ENCODE measurements around the gene CYTH3. TPM values are rescaled to one million over a fixed set of nuclear protein-coding genes. Genes with fewer than 3 reads are reported as not detected.

CYTH3 gene
- total and polyA plus RNA-seq, 3 donors from 2014 or later: 49.3 to 82.2 (median 65.5) TPM

DNA sequence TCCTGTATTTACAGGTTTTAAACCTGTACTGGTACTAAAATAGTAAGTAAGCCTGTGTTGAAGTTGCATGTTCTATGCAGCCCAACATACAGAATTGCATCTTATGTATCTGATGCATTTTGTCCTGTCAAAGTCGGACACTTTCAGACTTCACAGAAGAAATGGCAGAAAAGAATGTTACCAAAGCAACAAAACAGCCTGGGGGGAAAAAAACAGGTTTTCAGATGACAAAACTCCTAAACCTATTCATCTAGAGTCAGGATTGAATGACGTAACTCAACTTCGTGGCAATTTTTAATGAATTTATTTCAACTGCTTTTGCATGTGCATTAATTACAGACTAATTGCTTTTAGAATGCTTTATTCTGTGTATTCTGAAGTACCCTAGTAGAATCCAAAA, 28.4 kb downstream of the CYTH3 start:
- Histone ChIP-seq H3K9me3 (no peaks in the 10 kb centered on the region), H3K36me3 (ENCODE audit: low read depth, missing control alignments) (no peaks in the 10 kb centered on the region), H3K4me3 (no peak overlapping the region), H3K27ac (peak overlapping the region in 1 of 2 donors; percentile 12), H3K4me1 (no peaks in the 10 kb centered on the region), H3K27me3 (no peaks in the 10 kb centered on the region)
- WGBS, 2 donors: 93 to 95% methylated on average over 3 of the region's 3 CpGs
- intact Hi-C loops (cut with DNase I; ENCODE audit: low total_unique reads): no loop called here
- no peak for DNase-seq
- TF ChIP-seq POLR2A (IDR thresholded peaks at IDR 0.05): no peak
- TF ChIP-seq, protein P1, sequence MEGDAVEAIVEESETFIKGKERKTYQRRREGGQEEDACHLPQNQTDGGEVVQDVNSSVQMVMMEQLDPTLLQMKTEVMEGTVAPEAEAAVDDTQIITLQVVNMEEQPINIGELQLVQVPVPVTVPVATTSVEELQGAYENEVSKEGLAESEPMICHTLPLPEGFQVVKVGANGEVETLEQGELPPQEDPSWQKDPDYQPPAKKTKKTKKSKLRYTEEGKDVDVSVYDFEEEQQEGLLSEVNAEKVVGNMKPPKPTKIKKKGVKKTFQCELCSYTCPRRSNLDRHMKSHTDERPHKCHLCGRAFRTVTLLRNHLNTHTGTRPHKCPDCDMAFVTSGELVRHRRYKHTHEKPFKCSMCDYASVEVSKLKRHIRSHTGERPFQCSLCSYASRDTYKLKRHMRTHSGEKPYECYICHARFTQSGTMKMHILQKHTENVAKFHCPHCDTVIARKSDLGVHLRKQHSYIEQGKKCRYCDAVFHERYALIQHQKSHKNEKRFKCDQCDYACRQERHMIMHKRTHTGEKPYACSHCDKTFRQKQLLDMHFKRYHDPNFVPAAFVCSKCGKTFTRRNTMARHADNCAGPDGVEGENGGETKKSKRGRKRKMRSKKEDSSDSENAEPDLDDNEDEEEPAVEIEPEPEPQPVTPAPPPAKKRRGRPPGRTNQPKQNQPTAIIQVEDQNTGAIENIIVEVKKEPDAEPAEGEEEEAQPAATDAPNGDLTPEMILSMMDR (IDR thresholded peaks at IDR 0.05): no peak

DNA sequence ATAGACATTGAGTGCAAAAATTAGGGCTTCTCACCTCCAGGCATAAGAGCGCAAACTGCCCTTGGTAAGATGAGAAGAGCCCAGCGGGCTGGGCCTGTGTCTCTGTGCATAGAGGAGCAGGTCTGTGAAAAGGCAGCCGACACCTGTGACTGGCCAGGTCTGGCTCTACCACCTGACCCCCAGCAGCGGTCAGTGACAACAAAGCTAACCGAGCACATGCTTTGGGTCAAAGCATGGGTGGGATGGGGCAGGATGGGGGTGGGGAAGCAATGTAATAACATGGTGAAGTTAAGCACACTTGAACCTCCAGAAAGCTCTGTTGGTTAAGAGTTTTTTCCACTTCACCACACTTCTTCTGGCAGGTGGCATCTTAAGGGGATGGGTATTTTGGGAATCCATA, 29.3 kb downstream of the CYTH3 start:
- H3K36me3 ChIP-seq (ENCODE audit: low read depth, missing control alignments): no peaks in the 10 kb centered on the region
- TF ChIP-seq POLR2A (IDR thresholded peaks at IDR 0.05): no peak
- TF ChIP-seq, protein P1 (IDR thresholded peaks at IDR 0.05): no peak
- DNase-seq: no peak
- H3K4me3 ChIP-seq: no peak overlapping the region
- H3K27me3 ChIP-seq: no peaks in the 10 kb centered on the region
- no peaks in the 10 kb centered on the region for H3K4me1 ChIP-seq
- WGBS, 2 donors: 95 to 100% methylated on average over 5 of the region's 5 CpGs
- intact Hi-C loops (cut with DNase I; ENCODE audit: low total_unique reads): no loop called here
- no peak overlapping the region for H3K27ac ChIP-seq
- no peaks in the 10 kb centered on the region for H3K9me3 ChIP-seq

DNA sequence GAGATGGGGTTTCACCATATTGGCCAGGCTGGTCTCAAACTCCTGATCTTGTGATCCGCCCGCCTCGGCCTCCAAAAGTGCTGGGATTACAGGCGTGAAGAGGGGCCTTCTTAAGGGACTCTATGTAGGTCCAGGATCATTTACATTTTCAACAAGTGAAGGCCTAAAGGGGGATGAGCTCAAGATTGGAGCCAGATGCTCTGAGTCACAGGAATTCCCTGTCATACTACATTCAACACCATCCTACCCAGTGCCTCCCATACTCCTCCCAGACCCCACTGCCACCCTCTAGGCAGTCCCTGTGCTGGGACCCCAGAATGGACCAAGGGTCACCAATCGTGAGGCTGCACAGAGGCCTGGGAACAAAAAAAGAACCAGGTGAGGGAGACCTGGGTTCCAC, 29.9 kb downstream of the CYTH3 start:
- DNase-seq: no peak
- no peaks in the 10 kb centered on the region for H3K36me3 ChIP-seq (ENCODE audit: low read depth, missing control alignments)
- intact Hi-C loops (cut with DNase I; ENCODE audit: low total_unique reads): no loop called here
- WGBS, 2 donors: 81 to 99% methylated on average over 5 of the region's 5 CpGs
- H3K27ac ChIP-seq: no peak overlapping the region
- TF ChIP-seq, protein P1 (IDR thresholded peaks at IDR 0.05): no peak
- no peak for TF ChIP-seq POLR2A (IDR thresholded peaks at IDR 0.05)
- no peak overlapping the region for H3K4me3 ChIP-seq
- no peaks in the 10 kb centered on the region for H3K9me3 ChIP-seq
- H3K27me3 ChIP-seq: no peaks in the 10 kb centered on the region
- H3K4me1 ChIP-seq: no peaks in the 10 kb centered on the region

DNA sequence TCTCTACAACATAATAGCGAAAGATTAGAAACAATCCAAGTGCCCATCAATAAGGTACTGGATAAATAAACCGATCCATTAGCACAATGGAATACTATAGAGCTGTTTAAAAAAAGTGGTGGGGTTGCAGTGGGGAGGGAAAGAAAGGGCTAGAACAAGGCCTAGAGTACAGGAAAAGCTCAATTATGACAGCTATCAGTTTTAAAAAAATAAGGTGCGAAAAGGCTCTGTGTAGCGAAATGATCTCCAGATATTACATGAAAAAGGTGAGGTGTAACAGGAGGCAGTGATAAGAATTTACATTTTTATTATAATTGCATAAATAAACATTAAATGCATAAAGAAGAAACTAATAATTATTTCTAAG, 30.8 kb downstream of the CYTH3 start:
- H3K4me3 ChIP-seq: no peak overlapping the region
- no peak for DNase-seq
- H3K9me3 ChIP-seq: no peaks in the 10 kb centered on the region
- no peaks in the 10 kb centered on the region for H3K36me3 ChIP-seq (ENCODE audit: low read depth, missing control alignments)
- H3K27ac ChIP-seq: no peak overlapping the region
- H3K27me3 ChIP-seq: no peaks in the 10 kb centered on the region
- TF ChIP-seq, protein P1 (IDR thresholded peaks at IDR 0.05): no peak
- no peak for TF ChIP-seq POLR2A (IDR thresholded peaks at IDR 0.05)
- H3K4me1 ChIP-seq: no peaks in the 10 kb centered on the region
- intact Hi-C loops (cut with DNase I; ENCODE audit: low total_unique reads): no loop called here
- WGBS, 2 donors: 96 to 97% methylated on average over 4 of the region's 4 CpGs

DNA sequence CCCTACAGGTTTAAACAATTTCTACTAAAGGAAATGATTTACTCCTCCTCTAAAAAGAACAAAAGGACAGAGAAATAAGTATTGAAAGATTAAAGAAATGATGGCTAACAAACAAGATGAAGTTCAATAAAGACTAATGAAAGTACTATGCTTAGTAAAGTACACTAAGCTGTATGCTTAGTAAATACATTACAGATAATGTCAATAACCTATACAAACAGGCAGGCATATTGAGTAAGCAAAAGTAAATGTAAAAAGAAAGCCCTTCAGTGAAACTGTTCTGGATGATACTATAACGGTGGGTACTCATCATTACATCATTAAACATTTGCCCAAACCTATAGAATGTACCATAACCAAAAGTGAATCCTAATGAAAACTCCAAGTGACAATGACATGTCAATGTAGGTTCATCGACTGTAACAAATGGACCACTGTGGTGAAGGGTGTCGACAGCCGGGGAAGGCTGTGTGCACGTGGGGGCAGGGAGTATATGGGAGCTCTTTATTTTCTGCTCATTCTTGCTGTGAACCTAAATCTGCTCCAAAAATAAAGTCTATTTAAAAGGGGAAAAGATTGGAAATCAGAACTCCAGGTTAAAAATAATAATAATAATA, 34.0 kb downstream of the CYTH3 start:
- no peaks in the 10 kb centered on the region for H3K4me1 ChIP-seq
- intact Hi-C loops (cut with DNase I; ENCODE audit: low total_unique reads): no loop called here
- H3K4me3 ChIP-seq: no peak overlapping the region
- no peak for TF ChIP-seq POLR2A (IDR thresholded peaks at IDR 0.05)
- TF ChIP-seq, protein P1 (IDR thresholded peaks at IDR 0.05): no peak
- no peak for DNase-seq
- WGBS, 2 donors: 89 to 94% methylated on average over 5 of the region's 5 CpGs
- H3K9me3 ChIP-seq: no peaks in the 10 kb centered on the region
- H3K27me3 ChIP-seq: no peaks in the 10 kb centered on the region
- H3K27ac ChIP-seq: no peak overlapping the region
- no peaks in the 10 kb centered on the region for H3K36me3 ChIP-seq (ENCODE audit: low read depth, missing control alignments)
